Left lung (tissue), 10 donors: Measurements from ENCODE around the gene CPE. TPM values are rescaled to one million over a fixed set of nuclear protein-coding genes. Genes with fewer than 3 reads are reported as not detected.
"Not testable (repeated sequence)": the region's sequence is repeated elsewhere in the genome, so short reads cannot be mapped to it uniquely, and the experiment has no call there.

ENCODE experiments used
- ATAC-seq: fragments of 200-7000 bp; cut with Tn5 transposase; one replicate; pipeline ENCODE4 v1.9.1; 2020; ENCODE audit warnings: moderate library complexity
- DNase-seq, 4 donors: peaks; one replicate each; pipeline ENCODE4 v3.0.0-alpha.2; 2013 to 2020
- H3K27ac ChIP-seq, 2 donors: fragments of 200-600 bp; sonication (generic) in 1 of 2; one replicate each; pipeline versions ENCODE4 v1.5.0 to v1.8.0; 2020 to 2021
- H3K27me3 ChIP-seq, 2 donors: fragments of 200-600 bp; sonication (generic) in 1 of 2; one replicate each; pipeline versions ENCODE4 v1.5.0 to v1.8.0; 2020 to 2021
- H3K36me3 ChIP-seq, 2 donors: fragments of 200-600 bp; sonication (generic) in 1 of 2; one replicate each; pipeline versions ENCODE4 v1.5.0 to v1.8.0; 2020 to 2021
- H3K4me1 ChIP-seq, 2 donors: fragments of 200-600 bp; one replicate each; pipeline ENCODE4 v1.8.0; 2021
- H3K4me3 ChIP-seq, 2 donors: fragments of 200-600 bp; sonication (generic) in 1 of 2; one replicate each; pipeline versions ENCODE4 v1.5.0 to v1.8.0; 2020 to 2021; ENCODE audit warnings: mild to moderate bottlenecking in 1 of 2
- H3K9me3 ChIP-seq, 2 donors: fragments of 200-600 bp; sonication (generic) in 1 of 2; one replicate each; pipeline versions ENCODE4 v1.5.0 to v1.8.0; 2020 to 2021
- intact Hi-C, 2 donors: fragments of 100-400 bp; cut with DNase I; formaldehyde crosslinking; loops; one replicate each; pipeline versions ENCODE4 v1.11.2 to v1.14.2; 2022
- polyA plus RNA-seq, 6 donors: library from polyadenylated mRNA; unstranded; fragments of 120-200 nt; gene quantifications; one replicate each; pipeline ENCODE4 v1.2.1, GENCODE V29; 2013; ENCODE audit not compliant: insufficient read length in 6 of 6
- total RNA-seq, 2 donors: library from RNA; stranded (reverse); fragmentation: NEBNext Ultra II Directional; extraction: Animal tissue kit (Norgen Biotek cat#: 25700); gene quantifications; one replicate each; pipeline ENCODE4 v1.2.1, GENCODE V29; 2021
- TF ChIP-seq, protein P1 (sequence below), 2 donors: fragments of 200-600 bp; sonication (generic) in 1 of 2; IDR thresholded peaks; one replicate each; pipeline versions ENCODE4 v1.5.0 to v1.8.0; 2021; ENCODE audit warnings: antibody characterized with exemption in 2 of 2
- donor health status: DM: no; HTN: yes; CAD: no.
- donor health status: DM: no; HTN: no; CAD: no.

The CPE gene
- total and polyA plus RNA-seq, 8 donors = 24.5 to 222 (median 161) TPM

DNA sequence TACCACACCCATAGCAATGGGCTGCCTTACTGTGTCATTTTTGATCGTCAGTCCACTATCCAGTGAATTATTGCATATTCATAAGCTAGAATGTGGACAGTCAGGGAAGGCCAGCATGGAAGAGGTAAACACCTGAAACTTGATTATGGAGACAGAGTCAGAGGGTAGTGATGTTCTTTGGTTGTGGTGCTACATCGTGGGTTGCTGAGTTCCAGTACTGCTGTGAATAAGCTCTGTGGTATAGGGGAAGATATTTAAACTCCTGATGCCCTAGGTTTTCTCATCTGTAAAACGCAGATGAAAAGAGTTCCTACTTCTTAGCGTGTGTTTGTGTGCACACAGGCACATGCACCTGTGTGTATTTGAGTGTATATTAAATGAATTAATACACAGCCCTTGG is 69.9 kb downstream of the CPE start:
- ATAC-seq = no peak
- DNase-seq = no peak
- intact Hi-C loops = no loop called here
- Histone ChIP-seq H3K4me1 (no peaks in the 10 kb centered on the region), H3K9me3 (no peaks in the 10 kb centered on the region), H3K27ac (no peak overlapping the region), H3K36me3 (no peaks in the 10 kb centered on the region), H3K27me3 (no peaks in the 10 kb centered on the region), H3K4me3 (no peak overlapping the region)
- TF ChIP-seq, protein P1, sequence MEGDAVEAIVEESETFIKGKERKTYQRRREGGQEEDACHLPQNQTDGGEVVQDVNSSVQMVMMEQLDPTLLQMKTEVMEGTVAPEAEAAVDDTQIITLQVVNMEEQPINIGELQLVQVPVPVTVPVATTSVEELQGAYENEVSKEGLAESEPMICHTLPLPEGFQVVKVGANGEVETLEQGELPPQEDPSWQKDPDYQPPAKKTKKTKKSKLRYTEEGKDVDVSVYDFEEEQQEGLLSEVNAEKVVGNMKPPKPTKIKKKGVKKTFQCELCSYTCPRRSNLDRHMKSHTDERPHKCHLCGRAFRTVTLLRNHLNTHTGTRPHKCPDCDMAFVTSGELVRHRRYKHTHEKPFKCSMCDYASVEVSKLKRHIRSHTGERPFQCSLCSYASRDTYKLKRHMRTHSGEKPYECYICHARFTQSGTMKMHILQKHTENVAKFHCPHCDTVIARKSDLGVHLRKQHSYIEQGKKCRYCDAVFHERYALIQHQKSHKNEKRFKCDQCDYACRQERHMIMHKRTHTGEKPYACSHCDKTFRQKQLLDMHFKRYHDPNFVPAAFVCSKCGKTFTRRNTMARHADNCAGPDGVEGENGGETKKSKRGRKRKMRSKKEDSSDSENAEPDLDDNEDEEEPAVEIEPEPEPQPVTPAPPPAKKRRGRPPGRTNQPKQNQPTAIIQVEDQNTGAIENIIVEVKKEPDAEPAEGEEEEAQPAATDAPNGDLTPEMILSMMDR (IDR thresholded peaks at IDR 0.05) = no peak

DNA sequence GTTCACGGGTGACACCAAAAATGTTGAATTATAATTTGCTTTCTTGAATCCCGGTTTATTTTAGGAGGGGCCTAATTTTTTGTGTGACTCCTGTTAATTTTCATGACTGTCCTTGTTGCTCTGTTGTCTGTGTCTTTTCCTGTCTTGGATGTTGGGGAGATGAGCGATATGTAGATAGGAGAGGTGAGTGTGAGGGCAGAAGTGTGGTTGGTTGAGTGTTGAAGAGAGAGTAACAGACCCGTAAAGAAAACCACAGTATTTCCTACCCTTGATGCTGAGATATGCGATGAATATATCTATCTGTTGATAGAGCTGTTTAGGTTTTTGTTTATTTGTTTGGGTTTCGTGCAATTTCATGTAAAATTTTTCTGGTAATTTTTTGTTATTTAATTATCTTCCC is 70.5 kb downstream of the CPE start:
- TF ChIP-seq, protein P1 (IDR thresholded peaks at IDR 0.05) = no peak

DNA sequence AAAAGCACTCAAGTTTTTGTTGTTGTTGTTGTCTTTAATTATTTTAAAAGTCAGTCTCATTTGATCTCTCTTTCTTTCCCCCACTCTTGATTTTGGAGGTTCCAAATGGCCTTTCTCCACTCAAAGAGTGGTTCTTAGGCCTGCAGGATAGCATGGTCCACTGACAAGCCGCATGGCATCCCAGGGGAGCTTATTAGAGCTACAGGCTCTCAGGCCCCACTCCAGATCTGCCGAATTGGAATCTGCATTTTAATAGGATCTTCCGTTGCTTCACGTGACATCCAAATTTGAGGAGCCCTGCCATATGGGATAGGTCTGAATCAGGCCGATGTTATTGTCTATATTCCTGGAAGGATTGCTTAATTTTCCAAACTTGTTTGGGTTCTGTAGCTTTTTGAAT is 72.1 kb downstream of the CPE start:
- no peaks in the 10 kb centered on the region for H3K27me3 ChIP-seq
- no peak overlapping the region for H3K4me3 ChIP-seq
- no peaks in the 10 kb centered on the region for H3K36me3 ChIP-seq
- TF ChIP-seq, protein P1 (IDR thresholded peaks at IDR 0.05) = no peak
- no peak overlapping the region for H3K27ac ChIP-seq
- no peaks in the 10 kb centered on the region for H3K4me1 ChIP-seq
- no peaks in the 10 kb centered on the region for H3K9me3 ChIP-seq
- DNase-seq = no peak
- intact Hi-C loops = no loop called here
- ATAC-seq = no peak

More for the DNA sequence above, 70.5 kb downstream of the CPE start:
- intact Hi-C loops = no loop called here
- no peaks in the 10 kb centered on the region for H3K9me3 ChIP-seq
- ATAC-seq (no peak), DNase-seq (no peak)
- H3K4me3 ChIP-seq = no peak overlapping the region
- H3K4me1 ChIP-seq = no peaks in the 10 kb centered on the region
- no peaks in the 10 kb centered on the region for H3K27me3 ChIP-seq
- H3K27ac ChIP-seq = no peak overlapping the region
- H3K36me3 ChIP-seq = no peaks in the 10 kb centered on the region

DNA sequence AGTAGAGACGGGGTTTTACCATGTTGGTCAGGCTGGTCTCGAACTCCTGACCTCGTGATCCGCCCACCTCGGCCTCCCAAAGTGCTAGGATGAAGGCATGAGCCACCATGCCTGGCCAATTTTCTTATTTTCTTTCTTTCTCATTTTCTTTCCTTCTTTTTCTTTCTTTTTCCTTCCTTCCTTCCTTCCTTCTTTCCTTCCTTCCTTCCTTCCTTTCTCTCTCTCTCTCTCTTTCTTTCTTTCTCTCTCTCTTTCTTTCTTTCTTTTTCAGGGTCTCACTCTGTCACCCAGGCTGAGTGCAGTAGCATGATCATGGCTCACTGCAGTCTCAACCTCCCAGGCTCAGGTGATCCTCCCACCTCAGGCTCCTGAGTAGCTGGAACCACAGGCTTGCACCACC is 74.3 kb downstream of the CPE start:
- DNase-seq, H3K27me3 ChIP-seq, H3K4me3 ChIP-seq, H3K27ac ChIP-seq, H3K36me3 ChIP-seq, H3K9me3 ChIP-seq, intact Hi-C loops, ATAC-seq, H3K4me1 ChIP-seq: not testable (repeated sequence)

GRCh38 chr4:165454426-165454825 is 75.6 kb downstream of the CPE start:
- ATAC-seq = no peak
- H3K4me3 ChIP-seq = no peak overlapping the region
- no peaks in the 10 kb centered on the region for H3K9me3 ChIP-seq
- no peak for DNase-seq
- H3K27me3 ChIP-seq = no peaks in the 10 kb centered on the region
- H3K27ac ChIP-seq = no peak overlapping the region
- no peaks in the 10 kb centered on the region for H3K36me3 ChIP-seq
- TF ChIP-seq, protein P1 (IDR thresholded peaks at IDR 0.05) = no peak
- intact Hi-C loops = no loop called here
- H3K4me1 ChIP-seq = peaks cover 0 to 4% of the 10 kb centered on the region in 2 donors

- intact Hi-C loops = no loop called here
- Histone ChIP-seq H3K27me3 (no peaks in the 10 kb centered on the region), H3K4me3 (no peak overlapping the region), H3K9me3 (no peaks in the 10 kb centered on the region), H3K27ac (no peak overlapping the region), H3K36me3 (no peaks in the 10 kb centered on the region), H3K4me1 (peaks cover 0 to 4% of the 10 kb centered on the region in 2 donors)
- DNase-seq (no peak), ATAC-seq (no peak)
- TF ChIP-seq, protein P1 (IDR thresholded peaks at IDR 0.05) = no peak
These were observed 79.0 kb downstream of the CPE start for GRCh38 chr4:165457793-165458192.
